ENCODE data around the gene ZBTB7C.

Gene ZBTB7C

GRCh38 chr18:48079885-48080284 is 329.3 kb downstream of the ZBTB7C start:
- no peaks in the 10 kb centered on the region for H3K36me3 Mint-ChIP-seq
- H3K9me3 Mint-ChIP-seq, result no peaks in the 10 kb centered on the region
- H3K27me3 Mint-ChIP-seq, result peaks cover 11% of the 10 kb centered on the region

GRCh38 chr18:48078448-48078847 is 330.7 kb downstream of the ZBTB7C start:
- CTCF ChIA-PET, result no interaction called here

More at GRCh38 chr18:48079885-48080284, 329.3 kb downstream of the ZBTB7C start:
- Mint-ChIP-seq H3K4me3 (no peak overlapping the region), H3K4me1 (no peaks in the 10 kb centered on the region), H3K27ac (no peak overlapping the region)
- CTCF ChIA-PET, result no interaction called here
- no peak for DNase-seq

GRCh38 chr18:48077291-48077690 is 331.9 kb downstream of the ZBTB7C start:
- Mint-ChIP-seq H3K4me3 (no peak overlapping the region), H3K36me3 (no peaks in the 10 kb centered on the region), H3K27me3 (peaks cover 32% of the 10 kb centered on the region), H3K27ac (no peak overlapping the region), H3K9me3 (no peaks in the 10 kb centered on the region), H3K4me1 (no peaks in the 10 kb centered on the region)
- CTCF ChIA-PET, result no interaction called here
- no peak for DNase-seq

More at GRCh38 chr18:48078448-48078847, 330.7 kb downstream of the ZBTB7C start:
- DNase-seq, result no peak
- Mint-ChIP-seq H3K27me3 (peaks cover 24% of the 10 kb centered on the region), H3K36me3 (no peaks in the 10 kb centered on the region), H3K4me3 (no peak overlapping the region), H3K27ac (no peak overlapping the region), H3K4me1 (no peaks in the 10 kb centered on the region), H3K9me3 (no peaks in the 10 kb centered on the region)

- H3K27me3 Mint-ChIP-seq, result peaks cover 32% of the 10 kb centered on the region
- CTCF ChIA-PET, result no interaction called here
- no peak overlapping the region for H3K4me3 Mint-ChIP-seq
- H3K9me3 Mint-ChIP-seq, result no peaks in the 10 kb centered on the region
- no peak overlapping the region for H3K27ac Mint-ChIP-seq
- H3K36me3 Mint-ChIP-seq, result no peaks in the 10 kb centered on the region
- H3K4me1 Mint-ChIP-seq, result no peaks in the 10 kb centered on the region
- DNase-seq, result no peak
Measured at GRCh38 chr18:48076461-48076860, 332.7 kb downstream of the ZBTB7C start.

- Mint-ChIP-seq H3K27ac (no peak overlapping the region), H3K27me3 (peaks cover 30% of the 10 kb centered on the region), H3K9me3 (no peaks in the 10 kb centered on the region), H3K4me3 (no peak overlapping the region), H3K4me1 (no peaks in the 10 kb centered on the region), H3K36me3 (no peaks in the 10 kb centered on the region)
- CTCF ChIA-PET, result no interaction called here
- no peak for DNase-seq
Measured at GRCh38 chr18:48075707-48076093, 333.5 kb downstream of the ZBTB7C start.

GRCh38 chr18:48074929-48075706 is 334.1 kb downstream of the ZBTB7C start:
- H3K4me3 Mint-ChIP-seq, result no peak overlapping the region

GRCh38 chr18:48073211-48073930 is 335.8 kb downstream of the ZBTB7C start:
- no peak overlapping the region for H3K27ac Mint-ChIP-seq
- CTCF ChIA-PET, result no interaction called here
- H3K36me3 Mint-ChIP-seq, result no peaks in the 10 kb centered on the region
- no peaks in the 10 kb centered on the region for H3K9me3 Mint-ChIP-seq
- H3K27me3 Mint-ChIP-seq, result peaks cover 39% of the 10 kb centered on the region
- H3K4me3 Mint-ChIP-seq, result no peak overlapping the region
- H3K4me1 Mint-ChIP-seq, result no peaks in the 10 kb centered on the region
- no peak for DNase-seq

More at GRCh38 chr18:48074929-48075706, 334.1 kb downstream of the ZBTB7C start:
- H3K36me3 Mint-ChIP-seq, result no peaks in the 10 kb centered on the region
- no peaks in the 10 kb centered on the region for H3K9me3 Mint-ChIP-seq
- H3K4me1 Mint-ChIP-seq, result no peaks in the 10 kb centered on the region
- peaks cover 34% of the 10 kb centered on the region for H3K27me3 Mint-ChIP-seq
- CTCF ChIA-PET, result no interaction called here
- no peak for DNase-seq
- no peak overlapping the region for H3K27ac Mint-ChIP-seq

GRCh38 chr18:48072428-48073204 is 336.6 kb downstream of the ZBTB7C start:
- H3K4me1 Mint-ChIP-seq, result no peaks in the 10 kb centered on the region
- no peak for DNase-seq
- H3K9me3 Mint-ChIP-seq, result no peaks in the 10 kb centered on the region
- CTCF ChIA-PET, result no interaction called here
- H3K36me3 Mint-ChIP-seq, result no peaks in the 10 kb centered on the region
- H3K4me3 Mint-ChIP-seq, result no peak overlapping the region
- no peak overlapping the region for H3K27ac Mint-ChIP-seq
- H3K27me3 Mint-ChIP-seq, result peaks cover 39% of the 10 kb centered on the region

GRCh38 chr18:48068916-48069445 is 340.2 kb downstream of the ZBTB7C start:
- Mint-ChIP-seq H3K27ac (no peak overlapping the region), H3K4me1 (no peaks in the 10 kb centered on the region), H3K27me3 (peaks cover 26% of the 10 kb centered on the region), H3K36me3 (no peaks in the 10 kb centered on the region), H3K9me3 (no peaks in the 10 kb centered on the region), H3K4me3 (no peak overlapping the region)
- CTCF ChIA-PET, result interaction anchor here (0.6 kb wide), 1 partner anchor 67 kb away, joined by 3 read pairs; no protein-coding TSS in a partner anchor
- DNase-seq, result no peak

GRCh38 chr18:48066225-48066652 is 342.9 kb downstream of the ZBTB7C start:
- Mint-ChIP-seq H3K27ac (no peak overlapping the region), H3K9me3 (no peaks in the 10 kb centered on the region), H3K4me1 (no peaks in the 10 kb centered on the region), H3K27me3 (peaks cover 12% of the 10 kb centered on the region), H3K4me3 (no peak overlapping the region), H3K36me3 (no peaks in the 10 kb centered on the region)
- no peak for DNase-seq
- CTCF ChIA-PET, result no interaction called here

- Mint-ChIP-seq H3K4me1 (no peaks in the 10 kb centered on the region), H3K9me3 (no peaks in the 10 kb centered on the region), H3K27ac (no peak overlapping the region), H3K4me3 (no peak overlapping the region), H3K36me3 (no peaks in the 10 kb centered on the region), H3K27me3 (peaks cover 15% of the 10 kb centered on the region)
- CTCF ChIA-PET, result no interaction called here
- DNase-seq, result no peak
Measured at GRCh38 chr18:48065601-48065995, 343.6 kb downstream of the ZBTB7C start.

- Mint-ChIP-seq H3K27me3 (peaks cover 16% of the 10 kb centered on the region), H3K4me1 (no peaks in the 10 kb centered on the region), H3K9me3 (no peaks in the 10 kb centered on the region), H3K36me3 (no peaks in the 10 kb centered on the region), H3K4me3 (no peak overlapping the region), H3K27ac (no peak overlapping the region)
- DNase-seq, result no peak
- CTCF ChIA-PET, result no interaction called here
Measured at GRCh38 chr18:48064978-48065600, 344.1 kb downstream of the ZBTB7C start.

GRCh38 chr18:48061781-48062570 is 347.2 kb downstream of the ZBTB7C start:
- Mint-ChIP-seq H3K36me3 (no peaks in the 10 kb centered on the region), H3K27me3 (peaks cover 31% of the 10 kb centered on the region), H3K4me1 (no peaks in the 10 kb centered on the region), H3K27ac (no peak overlapping the region), H3K4me3 (no peak overlapping the region), H3K9me3 (no peaks in the 10 kb centered on the region)
- CTCF ChIA-PET, result no interaction called here
- DNase-seq, result no peak

Data from activated naive CD4-positive, alpha-beta T cell treated with anti-CD3 and anti-CD28 coated beads, Interleukin-2, amount 10 ng/mL, durations not matched to agents 7 days and 5 days (primary cell).